Uterus (tissue), 2 donors: Measurements from ENCODE around the gene PCDH7.

ENCODE experiments used
- CTCF ChIP-seq, 4 experiments: fragments of 200-600 bp in 2 of 4; fragments of 450-650 bp in 2 of 4; sonication (generic) in 2 of 4; IDR thresholded peaks; one replicate each; pipeline ENCODE4 v1.5.1; 2016 to 2019; ENCODE audit warnings: antibody characterized with exemption in 4 of 4, mild to moderate bottlenecking in 2 of 4, moderate library complexity in 1 of 4
- POLR2A ChIP-seq, 2 donors: fragments of 450-650 bp; IDR thresholded peaks; one replicate each; pipeline ENCODE4 v1.6.1; 2016; ENCODE audit warnings: antibody characterized with exemption in 2 of 2, mild to moderate bottlenecking in 1 of 2, moderate library complexity in 1 of 2

GRCh38 chr4:30718641-30719453, 1.3 kb upstream of the PCDH7 start:
- TF ChIP-seq CTCF (IDR thresholded peaks at IDR 0.05) (peak; percentile 23 to 36 (median 30)), POLR2A (IDR thresholded peaks at IDR 0.05) (no peak)
